GM12891 (cell line): ENCODE data around the gene GPR15LG.

ENCODE experiments used
- PAX5 ChIP-seq: IDR thresholded peaks from 2 replicates; pipeline ENCODE4 v1.6.1; 2011; ENCODE audit warnings: low read length, moderate library complexity, mild to moderate bottlenecking; ENCODE audit not compliant: insufficient read depth, severe bottlenecking
- POLR2A ChIP-seq: IDR thresholded peaks from 2 replicates; pipeline ENCODE4 v1.6.1; 2011; ENCODE audit warnings: low read depth, low read length, control low read depth
- POLR2AphosphoS5 ChIP-seq: IDR thresholded peaks from 2 replicates; pipeline ENCODE4 v1.6.1; 2011; ENCODE audit warnings: low read depth, low read length, control low read depth
- TAF1 ChIP-seq: IDR thresholded peaks from 2 replicates; pipeline ENCODE4 v1.6.1; 2011; ENCODE audit warnings: low read depth, low read length, control low read depth

DNA sequence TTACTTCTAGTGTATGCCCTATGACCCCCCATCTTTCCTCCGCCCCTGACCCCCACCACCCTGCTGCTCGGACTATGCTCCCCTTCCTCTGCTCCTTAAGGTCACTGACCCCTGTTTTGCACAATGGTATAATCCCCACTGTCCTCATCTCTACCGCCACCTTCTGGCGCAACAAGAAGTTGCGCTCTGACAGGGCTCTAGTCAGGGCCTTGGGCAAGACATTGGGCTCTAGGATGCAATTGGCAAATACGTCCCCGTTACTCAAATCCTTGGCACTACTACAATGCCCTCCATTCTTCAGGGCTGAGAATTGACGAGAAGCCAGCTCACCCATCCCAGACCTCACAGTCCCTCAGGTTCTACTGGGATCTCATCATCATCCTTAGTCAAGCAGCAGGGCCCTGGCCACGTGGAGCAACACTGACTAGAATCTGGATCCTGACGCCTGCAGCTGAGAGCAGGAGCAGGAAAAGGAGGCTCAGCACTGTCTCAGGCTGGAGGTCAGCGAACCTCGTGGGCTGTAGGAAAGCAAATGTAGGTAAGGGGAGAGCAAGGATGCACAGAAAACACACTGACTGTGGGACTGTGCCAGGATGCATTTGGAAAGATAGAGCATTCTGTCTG, 41.1 kb downstream of the GPR15LG start:
- TF ChIP-seq TAF1 (no peak), POLR2A (no peak), PAX5 (no peak), POLR2AphosphoS5 (no peak)
